PC-9 (cell line): ENCODE measurements around the gene KLHDC8B.
"Not testable (repeated sequence)": the region's sequence is repeated elsewhere in the genome, so short reads cannot be mapped to it uniquely, and the experiment has no call there.

ENCODE experiments used
- EZH2 ChIP-seq: fragments of 200-600 bp; sonication (generic); IDR thresholded peaks from 2 replicates; pipeline ENCODE4 v1.8.0; 2017; ENCODE audit warnings: antibody characterized with exemption, low read depth
- TF ChIP-seq, protein P1 (sequence below): fragments of 200-600 bp; sonication (generic); conservative IDR thresholded peaks from 2 replicates; pipeline ENCODE4 v1.6.1; 2017; ENCODE audit warnings: mixed run types, antibody characterized with exemption, mild to moderate bottlenecking, moderate library complexity

DNA sequence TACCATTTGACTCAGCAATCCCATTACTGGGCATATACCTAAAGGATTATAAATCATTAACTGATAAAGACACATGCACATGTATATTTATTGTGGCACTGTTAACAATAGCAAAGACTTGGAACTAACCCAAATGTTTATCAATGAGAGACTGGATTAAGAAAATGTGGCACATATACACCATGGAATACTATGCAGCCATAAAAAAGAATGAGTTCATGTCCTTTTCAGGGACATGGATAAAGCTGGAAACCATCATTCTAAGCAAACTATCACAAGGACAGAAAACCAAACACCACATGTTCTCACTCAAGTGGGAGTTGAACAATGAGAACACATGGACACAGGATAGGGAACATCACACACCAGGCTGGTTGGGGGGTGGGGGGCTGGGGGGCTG, 45.7 kb downstream of the KLHDC8B start:
- TF ChIP-seq, protein P1, sequence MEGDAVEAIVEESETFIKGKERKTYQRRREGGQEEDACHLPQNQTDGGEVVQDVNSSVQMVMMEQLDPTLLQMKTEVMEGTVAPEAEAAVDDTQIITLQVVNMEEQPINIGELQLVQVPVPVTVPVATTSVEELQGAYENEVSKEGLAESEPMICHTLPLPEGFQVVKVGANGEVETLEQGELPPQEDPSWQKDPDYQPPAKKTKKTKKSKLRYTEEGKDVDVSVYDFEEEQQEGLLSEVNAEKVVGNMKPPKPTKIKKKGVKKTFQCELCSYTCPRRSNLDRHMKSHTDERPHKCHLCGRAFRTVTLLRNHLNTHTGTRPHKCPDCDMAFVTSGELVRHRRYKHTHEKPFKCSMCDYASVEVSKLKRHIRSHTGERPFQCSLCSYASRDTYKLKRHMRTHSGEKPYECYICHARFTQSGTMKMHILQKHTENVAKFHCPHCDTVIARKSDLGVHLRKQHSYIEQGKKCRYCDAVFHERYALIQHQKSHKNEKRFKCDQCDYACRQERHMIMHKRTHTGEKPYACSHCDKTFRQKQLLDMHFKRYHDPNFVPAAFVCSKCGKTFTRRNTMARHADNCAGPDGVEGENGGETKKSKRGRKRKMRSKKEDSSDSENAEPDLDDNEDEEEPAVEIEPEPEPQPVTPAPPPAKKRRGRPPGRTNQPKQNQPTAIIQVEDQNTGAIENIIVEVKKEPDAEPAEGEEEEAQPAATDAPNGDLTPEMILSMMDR, result not testable (repeated sequence)
- not testable (repeated sequence) for TF ChIP-seq EZH2
